Stimulated activated CD8-positive, alpha-beta memory T cell treated with anti-CD3 and anti-CD28 coated beads, Interleukin-12 subunit alpha, Interleukin-12 subunit beta, amount 100 ng/mL, for 1 hour (primary cell): ENCODE data around the gene DYSF.
"Not testable (repeated sequence)": the region's sequence is repeated elsewhere in the genome, so short reads cannot be mapped to it uniquely, and the experiment has no call there.

ENCODE experiments used
- DNase-seq: peaks from one replicate; pipeline ENCODE4 v3.0.0-alpha.2; 2020; ENCODE audit warnings: low read depth

Gene DYSF

DNA sequence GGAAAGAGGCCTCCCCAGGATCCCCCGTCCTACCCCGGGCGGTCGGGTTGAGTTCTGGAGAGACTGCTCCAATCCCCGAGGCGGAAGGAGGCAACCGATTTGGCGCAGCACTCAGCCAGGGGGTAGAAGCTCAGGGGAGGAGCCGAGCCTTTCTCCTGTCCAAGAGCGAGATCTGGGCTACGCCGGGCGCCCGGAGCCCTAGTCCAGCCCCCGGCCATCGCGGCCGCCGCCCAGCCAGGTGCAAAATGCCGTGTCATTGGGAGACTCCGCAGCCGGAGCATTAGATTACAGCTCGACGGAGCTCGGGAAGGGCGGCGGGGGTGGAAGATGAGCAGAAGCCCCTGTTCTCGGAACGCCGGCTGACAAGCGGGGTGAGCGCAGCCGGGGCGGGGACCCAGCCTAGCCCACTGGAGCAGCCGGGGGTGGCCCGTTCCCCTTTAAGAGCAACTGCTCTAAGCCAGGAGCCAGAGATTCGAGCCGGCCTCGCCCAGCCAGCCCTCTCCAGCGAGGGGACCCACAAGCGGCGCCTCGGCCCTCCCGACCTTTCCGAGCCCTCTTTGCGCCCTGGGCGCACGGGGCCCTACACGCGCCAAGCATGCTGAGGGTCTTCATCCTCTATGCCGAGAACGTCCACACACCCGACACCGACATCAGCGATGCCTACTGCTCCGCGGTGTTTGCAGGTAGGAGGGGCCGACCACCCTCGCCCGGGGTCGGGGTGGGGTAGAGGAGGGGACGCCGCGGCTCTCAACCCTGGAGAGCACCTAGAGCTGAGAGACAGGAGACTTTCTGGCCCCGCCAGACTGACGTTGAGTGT is at the start of gene DYSF:
Gene DYSF (plus strand): TSS at position 158 of the 817 bp plus-strand sequence.
- DNase-seq, result no peak

DNA sequence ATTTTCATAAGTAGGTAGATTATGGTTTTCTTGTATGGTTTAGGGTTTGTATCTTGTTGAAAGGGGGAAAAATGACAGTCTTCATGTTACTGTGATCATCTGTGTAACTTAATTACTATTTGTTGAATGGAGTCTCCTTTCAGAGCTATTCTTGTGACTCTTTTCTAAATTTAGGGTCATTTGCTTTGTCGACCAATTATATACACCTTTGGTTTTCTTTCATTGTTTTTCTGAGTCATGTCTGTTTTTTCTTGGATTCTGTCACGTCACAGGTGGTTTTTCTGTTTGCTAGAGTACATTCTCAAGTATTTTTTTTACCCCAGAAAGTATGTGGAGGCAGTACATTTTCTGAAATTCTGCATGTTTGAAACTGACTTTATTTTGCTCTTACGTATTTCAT is 43.8 kb upstream of the DYSF start:
- no peak for DNase-seq

DNA sequence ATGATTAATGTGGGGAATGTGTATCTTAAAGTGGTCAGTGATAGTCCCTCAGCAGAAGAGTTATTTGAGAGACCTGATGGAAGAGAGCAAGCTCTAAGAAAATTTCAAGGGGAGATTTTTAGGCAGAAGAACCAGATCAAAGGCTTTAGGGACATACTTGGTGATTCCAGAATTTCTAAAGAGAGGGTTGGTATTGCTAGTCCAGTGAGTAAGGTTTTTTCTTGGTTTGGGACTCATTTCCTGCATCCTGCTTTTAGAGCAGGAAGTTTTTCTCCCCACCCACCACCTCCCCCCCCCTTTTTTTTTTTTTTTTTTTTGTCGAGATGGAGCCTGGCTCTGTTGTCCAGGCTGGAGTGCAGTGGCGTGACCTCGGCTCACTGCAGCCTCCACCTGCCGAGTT is 42.7 kb upstream of the DYSF start:
- no peak for DNase-seq

DNA sequence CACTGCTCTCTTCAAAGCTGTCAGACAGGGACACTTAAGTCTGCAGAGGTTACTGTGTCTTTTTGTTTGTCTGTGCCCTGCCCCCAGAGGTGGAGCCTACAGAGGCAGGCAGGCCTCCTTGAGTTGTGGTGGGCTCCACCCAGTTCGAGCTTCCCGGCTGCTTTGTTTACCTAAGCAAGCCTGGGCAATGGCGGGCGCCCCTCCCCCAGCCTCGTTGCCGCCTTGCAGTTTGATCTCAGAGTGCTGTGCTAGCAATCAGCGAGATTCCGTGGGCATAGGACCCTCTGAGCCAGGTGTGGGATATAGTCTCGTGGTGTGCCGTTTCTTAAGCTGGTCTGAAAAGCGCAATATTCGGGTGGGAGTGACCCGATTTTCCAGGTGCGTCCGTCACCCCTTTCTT is 36.5 kb upstream of the DYSF start:
- not testable (repeated sequence) for DNase-seq

DNA sequence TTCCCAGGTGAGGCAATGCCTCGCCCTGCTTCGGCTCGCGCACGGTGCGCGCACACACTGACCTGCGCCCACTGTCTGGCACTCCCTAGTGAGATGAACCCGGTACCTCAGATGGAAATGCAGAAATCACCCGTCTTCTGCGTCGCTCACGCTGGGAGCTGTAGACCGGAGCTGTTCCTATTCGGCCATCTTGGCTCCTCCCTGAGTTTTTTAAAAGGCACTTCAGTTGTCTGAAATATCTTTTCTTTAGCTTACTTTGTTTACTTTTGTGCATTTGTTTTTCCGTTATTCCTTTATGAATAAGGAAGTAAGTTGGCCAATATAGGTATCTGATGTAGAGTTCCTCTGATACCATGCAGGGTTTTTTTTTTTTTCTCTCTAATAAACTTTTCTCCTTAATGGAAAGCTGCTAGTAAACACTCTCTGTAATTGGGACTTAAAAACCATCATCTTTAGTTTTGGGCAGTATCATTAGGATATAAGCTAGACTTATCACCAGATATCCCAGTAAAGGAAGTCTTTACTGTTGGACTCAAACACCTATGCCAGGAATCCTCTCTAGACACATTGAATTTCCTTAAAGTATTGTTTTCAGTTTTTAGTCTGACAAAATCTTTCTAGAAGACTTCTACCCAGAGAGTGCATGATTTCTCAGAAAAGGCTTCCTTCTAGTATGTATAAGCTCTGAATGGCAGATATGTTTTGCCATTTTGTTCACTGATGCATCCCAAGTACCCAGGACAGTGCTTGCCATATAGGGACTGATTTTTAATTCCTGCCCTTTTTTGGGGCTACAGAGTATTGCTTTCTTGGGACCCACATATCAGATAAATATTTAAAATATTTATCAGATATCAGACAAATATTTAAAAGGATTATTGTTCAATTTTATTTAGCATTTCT is 35.8 kb upstream of the DYSF start:
- no peak for DNase-seq

DNA sequence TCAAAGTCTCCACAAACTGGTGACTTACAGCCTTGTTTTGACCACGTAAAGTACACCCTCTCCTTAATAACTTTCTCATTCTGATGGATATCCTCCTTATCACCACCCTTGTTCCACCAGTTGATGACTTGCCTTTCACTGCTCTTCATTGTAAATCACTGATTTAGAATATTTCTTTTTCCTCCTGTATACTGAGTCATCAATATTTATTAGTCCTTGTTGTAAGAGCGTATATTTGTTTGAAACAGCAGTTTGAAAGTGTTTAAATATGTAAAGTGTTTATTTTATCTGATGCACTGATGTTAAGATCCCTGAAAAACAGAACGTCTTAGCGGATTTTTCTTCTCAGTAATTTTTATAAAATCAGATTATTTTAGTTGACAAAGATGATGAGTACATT is 34.2 kb upstream of the DYSF start:
- no peak for DNase-seq

DNA sequence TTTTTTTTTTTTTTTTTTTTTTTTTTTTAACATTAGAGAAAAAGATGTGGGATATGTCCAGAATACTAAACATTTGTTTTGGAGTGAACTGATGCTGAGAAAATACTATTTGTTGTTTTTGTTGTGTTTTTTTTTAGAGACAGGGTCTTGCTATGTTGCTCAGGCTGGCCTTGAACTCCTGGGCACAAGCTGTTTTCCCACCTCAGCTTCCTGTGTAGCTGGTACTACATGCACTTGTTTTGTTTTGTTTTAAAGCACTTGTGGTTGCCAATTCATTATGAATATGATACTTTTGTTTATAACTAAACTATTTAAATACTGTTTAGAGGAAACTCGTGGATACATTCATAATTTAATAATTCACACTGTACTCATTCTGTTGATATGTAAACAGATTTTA is 33.4 kb upstream of the DYSF start:
- no peak for DNase-seq

DNA sequence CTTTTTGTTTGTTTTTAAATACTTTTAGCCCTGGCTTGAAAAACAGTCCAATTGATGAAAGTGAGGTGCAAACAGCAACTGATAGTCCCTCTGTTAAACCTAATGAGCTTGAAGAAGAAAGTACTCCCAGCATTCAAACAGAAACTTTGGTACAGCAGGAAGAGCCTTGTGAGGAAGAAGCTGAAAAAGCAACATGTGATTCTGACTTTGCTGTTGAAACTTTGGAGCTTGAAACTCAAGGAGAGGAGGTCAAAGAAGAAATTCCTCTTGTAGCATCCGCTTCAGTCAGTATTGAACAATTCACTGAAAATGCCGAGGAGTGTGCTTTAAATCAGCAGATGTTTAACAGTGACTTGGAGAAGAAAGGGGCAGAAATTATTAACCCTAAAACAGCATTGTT is 30.6 kb upstream of the DYSF start:
- no peak for DNase-seq

DNA sequence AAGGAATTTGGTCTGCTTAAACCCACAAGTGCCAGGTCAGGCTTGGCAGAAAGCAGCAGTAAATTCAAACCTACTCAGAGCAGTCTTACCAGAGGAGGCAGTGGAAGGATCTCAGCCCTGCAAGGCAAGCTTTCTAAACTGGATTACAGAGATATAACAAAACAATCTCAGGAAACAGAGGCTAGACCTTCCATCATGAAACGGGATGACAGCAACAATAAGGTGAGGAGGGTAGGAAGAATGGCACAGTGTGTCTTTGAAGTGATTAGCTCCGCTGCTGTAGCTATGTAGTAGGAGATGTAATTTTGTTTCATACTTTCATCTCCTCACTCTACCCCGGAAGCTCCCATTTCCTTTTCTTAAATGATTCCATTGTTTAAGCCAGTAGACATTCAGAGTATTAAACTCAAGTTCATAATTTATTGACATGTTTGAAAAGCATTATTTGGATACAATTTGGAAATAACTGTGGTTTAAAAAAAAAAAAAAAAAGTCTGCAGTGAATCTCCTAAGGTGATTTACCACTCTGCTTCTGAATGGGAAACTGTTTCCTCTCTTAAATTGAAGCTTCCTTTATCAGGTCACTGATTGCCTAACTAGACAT is 29.4 kb upstream of the DYSF start:
- no peak for DNase-seq

DNA sequence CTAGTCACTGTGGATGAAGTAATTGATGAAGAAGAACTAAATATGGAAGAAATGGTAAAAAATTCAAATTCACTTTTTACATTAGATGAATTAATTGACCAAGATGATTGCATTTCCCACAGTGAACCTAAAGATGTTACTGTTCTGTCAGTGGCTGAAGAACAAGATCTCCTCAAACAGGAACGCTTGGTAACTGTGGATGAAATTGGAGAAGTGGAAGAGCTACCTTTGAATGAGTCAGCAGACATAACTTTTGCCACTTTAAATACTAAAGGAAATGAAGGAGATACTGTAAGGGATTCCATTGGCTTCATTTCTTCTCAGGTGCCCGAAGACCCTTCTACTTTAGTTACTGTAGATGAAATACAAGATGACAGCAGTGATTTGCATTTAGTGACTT is 26.6 kb upstream of the DYSF start:
- no peak for DNase-seq

DNA sequence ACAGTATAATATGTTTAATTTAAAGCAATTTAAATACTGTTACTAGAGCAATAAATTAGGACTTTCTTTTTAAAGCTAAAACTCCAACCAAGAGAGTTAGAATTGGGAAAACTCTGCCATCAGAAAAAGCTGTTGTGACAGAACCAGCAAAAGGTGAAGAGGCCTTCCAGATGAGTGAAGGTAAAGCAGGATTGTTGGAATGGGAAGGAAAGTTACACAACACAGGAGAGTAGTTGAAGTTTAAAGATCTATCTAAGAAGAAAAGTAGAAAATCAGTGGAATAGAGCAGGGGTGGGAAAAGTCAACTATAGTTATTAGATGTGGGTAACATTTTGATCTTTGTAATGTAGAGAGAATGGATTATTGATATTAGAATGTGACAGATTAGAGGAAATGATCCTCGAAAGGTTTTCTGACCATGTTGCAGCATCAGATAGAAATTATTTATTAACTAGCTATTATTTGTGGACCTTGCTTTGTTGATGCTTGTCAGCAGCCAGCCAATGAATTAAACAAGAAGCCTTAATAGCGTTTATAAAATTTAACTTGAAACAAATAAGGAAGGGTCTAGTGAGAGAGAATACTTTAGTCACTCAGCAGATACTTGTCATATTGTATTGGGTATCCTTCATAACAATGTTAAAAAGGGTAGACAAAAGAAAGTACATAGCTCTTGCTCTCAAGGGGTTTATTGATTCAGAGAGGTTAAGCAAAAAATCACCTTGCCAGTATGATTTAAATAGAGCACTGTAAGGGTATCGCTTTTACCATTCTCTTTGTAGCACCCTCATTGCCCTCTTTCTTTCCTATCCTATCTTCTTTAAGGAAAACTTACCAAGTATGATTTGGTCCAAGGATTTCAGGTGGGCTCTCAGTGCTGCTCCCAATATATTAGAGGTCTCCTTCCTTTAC is 24.6 kb upstream of the DYSF start:
- no peak for DNase-seq

DNA sequence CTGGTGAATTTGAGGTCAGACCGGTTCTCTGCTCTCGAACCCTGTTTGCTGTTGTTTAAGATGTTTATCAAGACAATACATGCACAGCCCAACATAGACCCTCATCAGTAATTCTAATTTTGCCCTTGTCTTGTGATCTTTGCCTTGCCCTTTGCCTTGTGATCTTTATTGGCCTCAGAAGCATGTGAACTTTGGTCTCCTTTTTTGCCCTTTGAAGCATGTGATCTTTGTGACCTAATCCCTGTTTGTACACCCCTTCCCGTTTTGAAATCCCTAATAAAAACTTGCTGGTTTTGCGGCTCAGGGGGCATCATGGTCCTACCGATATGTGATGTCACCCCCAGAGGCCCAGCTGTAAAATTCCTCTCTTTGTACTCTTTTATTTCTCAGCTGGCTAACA is 8.2 kb upstream of the DYSF start:
- not testable (repeated sequence) for DNase-seq

DNA sequence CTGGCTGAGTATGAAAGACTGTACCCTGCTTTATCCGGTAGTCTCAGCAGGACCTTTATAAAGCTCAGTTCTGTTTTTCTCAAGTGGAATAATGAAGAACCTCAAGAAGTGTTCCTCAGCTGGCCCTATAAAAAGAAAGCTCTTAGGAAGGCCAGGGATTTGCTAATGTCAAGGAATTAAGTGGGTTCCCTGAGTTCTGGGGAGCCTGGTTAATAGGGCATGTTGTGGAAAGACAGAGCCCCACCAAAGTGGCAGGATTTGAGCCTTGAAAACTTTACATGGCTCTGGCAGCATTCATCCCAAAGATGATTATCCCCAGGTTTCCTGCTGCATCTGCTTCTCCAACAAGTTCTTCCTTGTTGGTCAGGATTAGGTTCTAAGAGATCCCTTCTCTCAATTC is 6.9 kb upstream of the DYSF start:
- no peak for DNase-seq

DNA sequence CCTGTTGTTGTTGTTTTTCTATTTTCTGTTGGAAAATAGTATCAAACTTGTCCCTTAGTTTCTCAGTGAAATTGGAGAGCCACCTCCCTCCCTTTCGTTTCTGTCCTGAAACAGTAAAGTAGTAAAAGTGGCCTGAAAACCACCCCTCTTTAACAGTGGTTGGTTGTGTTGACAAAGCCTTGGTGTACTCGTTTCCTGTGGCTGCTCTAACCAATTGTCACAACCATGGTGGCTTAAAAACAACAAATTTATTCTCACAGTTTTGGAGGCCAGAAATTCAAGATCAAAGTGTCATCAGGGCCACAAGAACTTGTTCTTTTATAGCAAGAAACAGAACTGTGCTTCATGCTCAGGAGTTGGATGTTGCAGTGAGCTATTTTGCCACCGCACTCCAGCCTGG is 4.0 kb upstream of the DYSF start:
- DNase-seq, result no peak

DNA sequence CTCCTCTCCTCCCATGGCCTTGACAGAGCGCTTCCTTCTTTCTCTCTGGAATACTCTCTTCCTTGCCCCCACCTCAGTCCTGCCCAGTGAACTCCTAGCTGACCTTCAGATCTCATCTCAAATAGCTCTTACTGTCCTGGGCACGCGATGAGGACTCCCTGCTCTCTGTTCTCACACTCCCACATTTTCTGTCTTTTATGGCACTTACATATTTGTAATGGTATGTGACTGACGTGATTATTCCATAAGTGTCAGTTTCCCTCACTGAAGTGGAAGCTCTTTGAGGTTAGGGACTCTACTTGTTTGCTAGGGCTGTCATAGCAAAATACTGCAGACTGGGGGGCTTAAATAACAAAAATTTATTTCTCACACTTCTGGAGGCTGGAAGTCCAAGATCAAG is 1.7 kb upstream of the DYSF start:
- no peak for DNase-seq

DNA sequence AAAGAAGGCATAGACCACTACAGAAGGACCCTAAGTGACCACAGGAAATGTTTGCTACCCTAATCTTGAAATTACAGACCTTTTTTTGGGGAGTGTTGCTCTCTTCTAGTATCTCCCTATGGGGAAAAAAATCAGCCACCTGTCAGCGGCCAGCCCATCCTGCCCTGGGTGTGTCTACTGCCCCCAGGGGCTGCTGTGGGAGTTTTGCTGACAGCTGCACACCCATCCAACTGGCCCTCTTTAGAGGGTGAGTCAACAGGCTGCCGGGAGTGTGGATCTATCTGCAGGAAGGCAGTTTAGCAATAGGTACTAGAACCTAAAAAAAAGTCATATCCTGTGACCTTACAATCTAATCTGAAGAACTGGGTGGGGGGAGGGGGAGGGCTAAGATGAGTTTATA is 796 bp upstream of the DYSF start:
- no peak for DNase-seq

DNA sequence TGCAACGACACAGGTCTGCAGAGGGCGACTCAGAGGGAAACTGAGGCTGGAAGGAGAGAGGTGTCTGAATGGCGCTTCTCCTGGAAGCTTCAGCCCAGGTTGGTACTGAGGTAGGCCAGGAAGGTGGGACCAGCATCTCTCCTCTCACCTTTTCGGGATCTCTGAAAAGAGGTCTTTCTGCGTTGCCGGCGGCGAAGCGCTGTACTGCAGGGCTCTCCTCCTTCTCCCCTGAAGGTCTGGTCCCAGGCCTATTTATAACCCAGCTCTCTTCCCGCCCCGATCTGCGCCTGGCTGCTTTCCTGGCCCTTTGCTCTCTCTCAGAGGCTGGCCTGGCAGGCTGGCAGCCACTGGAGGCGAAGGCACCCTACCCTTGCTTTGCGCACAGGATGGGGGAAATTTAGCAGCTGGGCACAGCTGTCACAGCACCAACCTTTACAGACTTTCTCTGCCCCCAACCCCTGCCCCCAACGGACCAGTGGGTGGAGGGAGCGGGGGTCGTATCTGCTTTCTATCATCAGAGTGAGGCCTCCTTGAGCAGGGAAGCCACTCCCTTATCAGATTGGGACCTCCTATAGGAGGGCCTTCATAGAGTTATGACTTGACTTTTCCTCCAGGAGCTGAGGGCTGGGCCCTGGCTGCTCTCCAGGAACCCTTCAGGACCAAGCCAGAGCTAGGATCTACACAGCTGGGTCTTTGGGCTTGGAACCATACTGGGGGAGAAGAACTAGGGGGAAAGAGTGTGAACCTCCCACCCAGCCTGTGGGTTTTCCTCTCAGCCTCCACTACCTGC is 1.1 kb downstream of the DYSF start:
- no peak for DNase-seq

DNA sequence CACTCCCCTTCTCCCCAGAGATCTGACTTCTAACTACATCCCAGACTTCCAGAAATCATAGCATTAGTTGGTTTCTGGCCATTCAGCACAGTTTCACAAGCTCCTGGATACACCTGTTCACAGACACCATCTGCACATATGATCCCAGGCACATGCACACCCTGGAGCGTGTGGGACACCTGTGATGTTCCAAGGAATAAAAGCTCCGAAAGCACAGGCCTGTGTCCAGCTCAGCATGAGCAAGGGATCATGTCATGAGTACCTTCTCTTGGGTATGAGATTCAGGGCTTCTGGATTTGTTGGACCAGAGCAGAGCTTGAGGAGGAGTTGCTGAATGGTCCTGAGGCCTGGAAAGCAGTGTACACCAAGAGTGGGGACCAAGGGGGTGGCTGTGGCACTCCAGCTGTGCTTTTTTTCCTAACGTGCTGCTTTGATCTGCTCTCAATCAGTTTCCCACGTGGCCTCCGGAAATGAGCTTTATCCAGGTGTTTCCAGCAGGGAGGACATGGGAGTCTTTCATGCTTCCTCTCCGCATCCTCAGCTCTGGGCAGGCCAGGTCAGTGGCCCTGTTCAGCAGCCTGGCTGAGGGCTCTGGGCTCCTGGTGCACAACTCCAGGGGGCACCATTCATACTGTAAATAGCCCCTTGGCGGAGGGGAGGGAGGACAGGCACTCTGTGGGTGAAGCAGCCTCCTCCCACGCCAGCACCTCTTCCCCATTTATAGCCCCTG is 1.8 kb downstream of the DYSF start:
- no peak for DNase-seq

DNA sequence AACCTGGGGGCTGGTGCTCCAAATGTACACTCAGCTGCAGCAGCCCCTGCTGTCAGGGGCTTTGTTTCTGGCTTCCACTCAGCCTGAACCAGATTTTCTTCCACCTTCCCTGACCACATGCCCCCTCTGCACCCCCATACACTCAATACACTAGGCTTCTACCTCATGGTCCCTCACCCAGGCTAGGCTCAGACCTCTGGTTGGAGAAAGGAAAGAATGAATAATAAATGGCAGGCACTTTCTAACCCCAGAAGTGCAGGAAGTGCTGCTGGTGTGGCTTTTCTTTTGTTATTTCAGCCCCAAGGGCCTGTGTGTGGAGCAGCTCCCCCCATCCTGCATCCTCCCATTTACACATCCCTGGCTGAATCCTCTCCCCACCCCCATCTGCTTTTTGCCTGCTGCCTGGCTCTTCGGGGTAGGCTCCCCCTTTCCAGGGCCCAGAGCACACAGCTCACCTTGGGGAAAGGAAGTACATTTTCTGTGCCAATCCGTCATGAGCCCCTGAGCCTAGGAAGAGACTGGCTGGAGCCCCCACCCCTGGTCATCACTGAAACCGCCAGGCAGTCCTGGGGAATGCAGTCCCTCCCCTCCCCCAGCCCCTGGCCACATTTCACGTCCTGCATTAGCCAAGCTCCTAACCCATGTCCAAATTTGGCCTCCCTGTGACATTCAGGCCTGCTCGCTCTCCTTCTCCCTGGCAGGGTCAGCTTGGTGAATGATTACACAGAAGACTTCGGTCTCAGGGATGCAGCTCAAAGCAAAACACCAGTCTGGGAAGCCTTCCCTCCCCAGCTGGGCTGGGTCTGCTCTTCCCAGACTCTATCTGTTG is 2.6 kb downstream of the DYSF start:
- DNase-seq, result no peak
